Stimulated activated CD4-positive, alpha-beta T cell treated with anti-CD3 and anti-CD28 coated beads, Interleukin-1b, Interleukin-23, amount 100 ng/mL, for 1 hour (primary cell): ENCODE data around the gene CREBZF.
A peak's percentile ranks its signal among the peaks of the same experiment; 100 is the strongest.

Source experiments
- DNase-seq, 2 donors: peaks; one replicate each; pipeline ENCODE4 v3.0.0-alpha.2; 2020; ENCODE audit warnings: low read depth in 2 of 2

CREBZF gene, protein sequence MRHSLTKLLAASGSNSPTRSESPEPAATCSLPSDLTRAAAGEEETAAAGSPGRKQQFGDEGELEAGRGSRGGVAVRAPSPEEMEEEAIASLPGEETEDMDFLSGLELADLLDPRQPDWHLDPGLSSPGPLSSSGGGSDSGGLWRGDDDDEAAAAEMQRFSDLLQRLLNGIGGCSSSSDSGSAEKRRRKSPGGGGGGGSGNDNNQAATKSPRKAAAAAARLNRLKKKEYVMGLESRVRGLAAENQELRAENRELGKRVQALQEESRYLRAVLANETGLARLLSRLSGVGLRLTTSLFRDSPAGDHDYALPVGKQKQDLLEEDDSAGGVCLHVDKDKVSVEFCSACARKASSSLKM

GRCh38 chr11:85664615-85665481 is at the start of gene CREBZF:
TSS of gene CREBZF (minus strand) at chr11:85665129. CDS start at chr11:85664875, 254 bp downstream.
- DNase-seq, result peak; percentile 79 to 83

DNA sequence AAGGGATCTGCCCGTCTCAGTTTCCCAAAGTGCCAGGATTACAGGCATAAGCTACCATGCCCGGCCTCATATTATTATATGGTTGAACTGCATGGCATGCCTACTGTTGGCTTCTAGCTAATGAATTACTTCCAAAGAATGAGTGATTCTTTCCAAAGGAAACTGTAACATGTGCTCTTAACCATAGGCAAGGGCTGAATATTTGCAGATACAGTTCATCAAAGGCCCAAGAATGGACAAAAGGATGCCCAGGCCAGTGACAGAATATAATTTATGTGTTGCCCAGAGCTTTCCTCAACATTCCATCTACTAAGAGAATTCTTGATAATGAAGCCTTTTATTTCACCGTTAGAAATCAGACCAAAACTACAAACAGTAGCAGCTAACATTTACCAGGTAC is 48.0 kb upstream of the CREBZF start:
- no peak for DNase-seq

DNA sequence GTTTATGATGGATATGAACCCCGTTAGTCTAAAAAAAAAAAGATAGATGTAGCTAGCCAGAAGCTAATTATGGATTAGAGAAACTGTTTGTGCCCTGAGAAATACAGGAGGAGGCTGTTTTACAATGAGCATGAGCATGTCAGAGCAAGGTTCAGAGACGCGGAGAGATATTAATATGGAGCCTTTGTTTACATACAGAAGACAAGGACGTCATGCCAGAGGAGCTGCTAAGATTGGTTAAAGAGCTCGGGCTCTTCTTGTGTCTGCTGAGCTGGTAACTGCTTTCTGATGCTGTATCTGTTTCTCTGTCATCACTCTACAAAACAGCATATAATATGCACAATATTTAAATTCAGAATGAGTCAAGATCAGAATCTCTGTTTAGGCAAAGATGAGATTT is 46.0 kb upstream of the CREBZF start:
- DNase-seq, result no peak

DNA sequence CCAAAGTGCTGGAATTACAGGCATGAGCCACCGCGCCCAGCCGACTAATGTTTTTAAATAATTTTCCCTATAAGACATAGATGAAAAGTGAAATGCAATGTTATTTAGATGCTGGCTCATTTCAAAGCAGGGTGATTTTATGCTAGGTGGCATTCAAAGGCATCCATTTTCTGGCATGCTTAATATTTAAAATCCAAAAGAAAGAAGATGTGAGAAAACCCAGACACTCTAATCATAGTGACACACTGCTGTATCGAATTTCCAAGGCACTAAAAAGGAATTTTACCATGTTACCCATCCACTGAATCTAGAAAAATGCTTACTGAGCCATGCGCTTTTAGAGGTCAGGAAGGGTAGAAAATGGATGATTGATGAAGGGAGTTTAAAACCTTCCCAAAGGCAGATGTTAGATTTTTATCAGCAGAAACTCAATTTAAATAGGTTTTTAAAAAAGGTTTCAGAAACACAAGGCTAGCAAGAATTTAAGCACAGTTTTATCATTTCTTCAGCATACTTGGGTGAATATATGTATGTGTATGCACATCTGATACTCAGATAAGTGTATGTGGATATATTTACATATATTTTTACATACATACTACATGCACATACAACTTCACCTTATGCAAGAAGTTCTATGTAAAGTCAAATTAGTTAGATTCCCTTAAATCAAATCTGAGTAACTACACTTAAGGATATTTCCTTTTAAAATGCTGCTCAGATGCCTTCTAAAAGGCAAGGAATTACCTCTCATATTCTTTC is 45.2 kb upstream of the CREBZF start:
- DNase-seq, result no peak

DNA sequence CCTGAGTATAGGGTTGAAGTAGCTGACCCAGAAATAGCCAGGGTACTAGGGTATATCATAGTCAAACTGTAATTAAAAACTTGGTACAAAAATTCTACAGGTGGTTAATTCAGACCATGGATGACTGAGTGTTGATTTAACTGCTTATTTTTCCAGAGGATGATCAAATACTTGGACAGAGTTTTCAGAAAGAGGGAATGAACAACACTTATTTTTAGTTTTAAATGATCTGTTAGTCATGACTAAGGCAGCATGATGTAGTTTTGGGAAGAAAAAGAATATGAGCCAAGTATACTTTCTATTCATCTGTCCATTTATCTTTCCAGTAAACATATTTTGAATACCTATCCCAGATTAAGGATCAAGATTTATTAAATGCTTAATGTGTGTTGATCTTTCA is 40.9 kb upstream of the CREBZF start:
- no peak for DNase-seq

DNA sequence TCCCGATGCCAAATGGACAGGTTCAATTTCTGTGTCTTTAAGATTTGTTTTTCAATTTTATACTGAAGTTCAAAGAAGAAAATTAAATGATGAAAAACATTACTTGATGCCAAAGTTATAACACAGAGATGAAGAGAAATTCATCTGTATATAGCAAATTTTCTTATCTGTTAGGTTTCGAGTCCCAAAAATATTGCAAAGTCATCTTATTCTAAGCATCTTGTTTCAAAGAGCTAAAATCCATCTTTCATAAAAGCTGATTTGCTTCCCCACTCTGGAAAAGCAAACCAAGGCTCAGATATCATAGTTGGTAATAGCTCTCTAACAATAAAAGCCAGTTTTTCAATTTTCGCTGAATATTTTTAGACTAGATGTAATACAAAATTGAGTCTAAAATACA is 40.0 kb upstream of the CREBZF start:
- no peak for DNase-seq

DNA sequence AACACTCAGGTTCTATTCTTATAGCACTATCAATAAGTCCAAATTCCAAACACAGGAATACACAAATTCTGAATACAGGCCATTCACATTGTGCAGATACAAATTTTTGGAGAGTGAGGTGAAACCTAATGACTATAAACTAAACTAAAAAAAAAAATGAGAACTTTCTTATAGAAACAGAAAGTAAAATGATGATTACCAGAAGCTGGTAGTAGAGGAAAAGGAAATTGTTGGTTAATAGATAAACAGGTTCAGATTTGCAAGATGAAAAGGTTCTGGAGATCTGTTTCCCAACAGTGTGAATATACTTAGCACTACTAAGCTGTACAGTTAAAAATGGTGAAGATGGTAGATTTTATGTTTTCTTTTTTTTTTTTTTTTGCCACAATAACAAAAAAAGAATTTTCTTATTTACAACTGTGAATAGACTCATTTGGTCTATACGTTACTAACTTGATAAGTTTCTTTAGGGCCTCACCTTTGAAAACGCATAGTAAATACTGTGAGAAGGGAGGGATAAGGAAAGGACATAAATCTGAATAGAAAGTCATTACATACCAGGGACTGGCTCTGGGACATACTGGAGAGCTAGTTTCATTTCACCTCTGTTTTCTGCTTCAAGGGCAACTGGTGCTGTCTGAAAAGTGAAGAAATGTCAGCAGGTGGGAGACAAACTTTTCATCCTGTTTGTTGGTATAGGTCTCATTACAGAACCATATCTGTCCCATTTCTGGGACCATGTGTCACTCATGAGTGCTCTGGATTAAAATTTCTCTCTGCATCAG is 35.2 kb upstream of the CREBZF start:
- DNase-seq, result no peak

DNA sequence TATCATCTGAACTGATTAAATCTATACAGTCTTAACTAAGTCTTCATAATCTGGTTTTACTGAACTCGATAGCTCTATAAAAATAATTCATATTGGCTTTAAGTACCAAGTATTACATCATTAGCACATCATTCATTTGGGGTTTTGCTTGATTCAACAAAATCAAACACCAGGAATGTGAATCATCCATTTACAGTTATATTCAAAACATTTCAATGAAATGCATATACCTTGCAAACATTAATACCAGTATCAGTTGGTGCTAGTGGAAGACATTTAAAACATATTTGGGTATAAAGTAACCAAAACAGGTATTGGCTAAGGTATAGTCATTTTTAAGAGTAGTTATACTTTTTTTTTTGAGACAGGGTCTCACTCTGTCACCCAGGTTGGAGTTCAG is 33.3 kb upstream of the CREBZF start:
- DNase-seq, result no peak

DNA sequence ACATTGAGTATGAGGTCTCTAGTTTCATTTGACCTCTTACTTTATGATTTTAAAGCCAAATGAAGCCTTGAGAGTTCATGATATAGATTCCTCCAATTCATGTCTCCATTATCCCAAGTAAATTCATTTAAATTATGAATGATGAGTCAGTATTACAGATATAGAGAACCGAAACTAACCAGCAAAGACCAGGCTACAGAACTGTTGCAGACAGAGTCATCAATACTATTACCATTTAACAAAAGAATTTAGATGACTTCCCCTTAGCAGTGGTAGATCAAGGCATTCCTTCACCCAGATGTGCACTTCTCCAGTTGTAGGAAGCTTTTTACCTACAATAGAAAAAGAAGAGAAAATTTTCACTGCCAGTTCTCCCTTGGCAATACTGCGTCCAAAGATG is 32.8 kb upstream of the CREBZF start:
- no peak for DNase-seq

DNA sequence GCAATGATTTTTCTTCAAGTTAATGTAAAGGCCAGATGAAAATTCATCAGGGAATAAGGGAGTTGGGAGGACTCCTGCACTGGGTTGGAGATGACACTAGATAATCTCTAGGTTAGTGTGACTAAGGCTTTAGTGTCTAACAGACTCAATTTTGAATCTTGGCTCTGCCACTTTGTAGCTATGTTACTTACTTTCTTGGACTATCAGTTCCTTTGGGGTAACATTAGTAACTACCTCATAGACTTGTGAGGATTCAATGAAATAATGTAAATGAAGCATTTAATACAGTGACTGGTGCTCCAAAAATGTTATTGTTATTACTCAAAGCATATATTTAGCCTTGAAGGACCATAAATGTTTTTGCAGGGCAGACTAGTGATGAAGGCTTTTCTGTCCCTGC is 30.6 kb upstream of the CREBZF start:
- DNase-seq, result no peak

GRCh38 chr11:85694385-85694980 is 29.6 kb upstream of the CREBZF start:
- no peak for DNase-seq

DNA sequence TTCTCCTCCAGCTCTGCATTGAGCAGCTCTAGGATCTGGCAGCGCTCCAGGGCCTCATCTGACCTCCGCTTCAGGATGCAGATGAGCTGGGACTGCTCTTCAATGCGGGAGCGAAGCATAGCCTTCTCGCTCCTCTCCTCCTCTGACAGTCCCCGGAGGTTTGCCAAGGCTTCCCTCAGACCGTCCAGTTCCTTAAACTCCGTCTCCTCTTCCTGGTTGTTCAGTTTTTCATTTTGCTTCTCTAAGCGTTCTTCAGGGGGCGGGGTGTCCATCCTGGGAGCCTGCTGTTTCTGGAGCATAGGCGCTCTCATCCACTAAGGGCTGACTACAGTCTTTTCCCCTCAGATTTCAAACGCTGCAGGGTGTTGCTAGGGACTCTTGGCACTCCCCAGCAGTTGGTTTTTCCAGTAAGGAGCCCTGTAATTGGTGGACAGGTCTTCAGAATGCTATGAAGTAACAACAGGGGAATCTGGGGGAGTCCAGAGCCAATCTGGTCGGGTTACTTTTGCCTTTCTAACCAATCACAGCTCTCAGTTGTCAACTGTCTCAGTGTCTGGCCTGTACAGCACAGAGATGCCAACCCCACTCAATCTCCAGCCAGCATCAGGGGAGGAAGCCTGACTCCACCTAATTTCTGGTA is 21.0 kb upstream of the CREBZF start, which contains the start of gene CCDC89:
Gene CCDC89, minus strand, starts transcription at position 376 of the 640 bp plus-strand sequence. Its CDS starts 65 bp downstream, at position 311.
- no peak for DNase-seq

GRCh38 chr11:85685125-85685819 is 20.3 kb upstream of the CREBZF start:
- DNase-seq, result no peak

GRCh38 chr11:85682330-85683305 is 17.7 kb upstream of the CREBZF start:
- DNase-seq, result peak; percentile 3 to 42

GRCh38 chr11:85680897-85681296 is 16.0 kb upstream of the CREBZF start:
- no peak for DNase-seq

GRCh38 chr11:85679576-85679975 is 14.6 kb upstream of the CREBZF start:
- DNase-seq, result no peak

GRCh38 chr11:85673393-85673792 is 8.5 kb upstream of the CREBZF start:
- DNase-seq, result no peak

DNA sequence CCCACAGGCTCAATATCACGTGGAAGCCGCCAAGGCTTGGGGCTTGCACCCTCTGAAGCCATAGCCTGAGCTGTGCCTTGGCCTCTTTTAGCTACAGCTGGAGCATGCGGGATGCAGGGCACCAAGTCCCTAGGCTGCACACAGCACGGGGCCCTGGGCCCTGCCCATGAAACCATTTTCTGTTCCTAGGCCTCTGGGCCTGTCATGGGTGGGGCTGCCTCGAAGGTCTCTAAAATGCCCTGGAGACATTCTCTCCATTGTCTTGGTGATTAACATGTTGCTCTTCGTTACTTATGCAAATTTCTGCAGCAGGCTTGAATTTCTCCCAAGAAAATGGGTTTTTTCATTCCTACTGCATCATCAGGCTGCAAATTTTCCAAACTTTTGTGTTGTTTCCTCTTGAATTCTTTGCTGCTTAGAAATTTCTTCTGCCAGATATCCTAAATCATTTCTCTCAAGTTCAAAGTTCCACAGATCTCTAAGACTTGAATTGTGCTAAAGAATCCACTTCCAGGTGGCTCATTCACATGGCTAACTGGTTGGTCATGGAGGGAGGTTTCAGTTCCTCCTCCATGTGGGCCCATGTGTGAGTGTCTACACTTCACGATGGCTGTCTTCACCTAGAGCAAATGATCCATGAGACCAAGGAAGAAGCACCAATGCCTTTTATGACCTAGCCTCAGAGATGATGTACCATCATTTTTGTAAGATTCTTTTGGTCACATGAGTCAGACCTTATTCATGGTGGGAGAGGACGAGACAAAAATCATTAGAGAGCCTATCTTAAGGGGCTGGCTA is 7.4 kb upstream of the CREBZF start:
- no peak for DNase-seq
